Measurements from ENCODE around the gene CERS6.

DNA sequence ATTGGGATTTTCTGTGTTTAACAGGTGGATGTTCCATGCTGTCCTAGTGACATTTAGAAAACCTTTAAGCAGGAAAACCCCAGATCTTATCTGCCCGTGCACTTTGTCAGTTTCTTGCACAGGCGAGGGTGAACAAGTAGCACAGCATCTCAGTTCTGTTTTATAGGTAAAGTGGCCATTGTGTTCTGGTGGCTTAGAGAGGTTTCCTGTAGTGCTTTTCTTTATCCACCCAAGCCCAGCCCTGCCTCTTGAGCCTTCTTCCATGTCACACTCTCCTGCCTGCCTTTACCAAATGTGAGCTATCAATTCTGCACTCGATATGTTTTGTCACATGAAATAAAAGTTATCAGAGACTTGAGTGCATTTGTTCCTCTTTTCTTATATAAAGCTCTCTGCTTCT is 211.1 kb downstream of the CERS6 start:
- TF ChIP-seq, protein P1, sequence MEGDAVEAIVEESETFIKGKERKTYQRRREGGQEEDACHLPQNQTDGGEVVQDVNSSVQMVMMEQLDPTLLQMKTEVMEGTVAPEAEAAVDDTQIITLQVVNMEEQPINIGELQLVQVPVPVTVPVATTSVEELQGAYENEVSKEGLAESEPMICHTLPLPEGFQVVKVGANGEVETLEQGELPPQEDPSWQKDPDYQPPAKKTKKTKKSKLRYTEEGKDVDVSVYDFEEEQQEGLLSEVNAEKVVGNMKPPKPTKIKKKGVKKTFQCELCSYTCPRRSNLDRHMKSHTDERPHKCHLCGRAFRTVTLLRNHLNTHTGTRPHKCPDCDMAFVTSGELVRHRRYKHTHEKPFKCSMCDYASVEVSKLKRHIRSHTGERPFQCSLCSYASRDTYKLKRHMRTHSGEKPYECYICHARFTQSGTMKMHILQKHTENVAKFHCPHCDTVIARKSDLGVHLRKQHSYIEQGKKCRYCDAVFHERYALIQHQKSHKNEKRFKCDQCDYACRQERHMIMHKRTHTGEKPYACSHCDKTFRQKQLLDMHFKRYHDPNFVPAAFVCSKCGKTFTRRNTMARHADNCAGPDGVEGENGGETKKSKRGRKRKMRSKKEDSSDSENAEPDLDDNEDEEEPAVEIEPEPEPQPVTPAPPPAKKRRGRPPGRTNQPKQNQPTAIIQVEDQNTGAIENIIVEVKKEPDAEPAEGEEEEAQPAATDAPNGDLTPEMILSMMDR (conservative IDR thresholded peaks at IDR 0.05; ENCODE audit: low read depth in 2 of 2) = no peak
- no peak for TF ChIP-seq POLR2AphosphoS5 (IDR thresholded peaks at IDR 0.05; ENCODE audit: low read depth)
- TF ChIP-seq EZH2phosphoT487 (IDR thresholded peaks at IDR 0.05; ENCODE audit: unreplicated experiment) = no peak
- TF ChIP-seq CREB1 (CRISPR knock-in tag; IDR thresholded peaks at IDR 0.05; ENCODE audit: low read depth) = no peak
- no peak for TF ChIP-seq JUNB (IDR thresholded peaks at IDR 0.05; ENCODE audit: unreplicated experiment)
- no peak for TF ChIP-seq EZH2 (IDR thresholded peaks at IDR 0.05; ENCODE audit: low read depth, unreplicated experiment)
- TF ChIP-seq, protein P2, sequence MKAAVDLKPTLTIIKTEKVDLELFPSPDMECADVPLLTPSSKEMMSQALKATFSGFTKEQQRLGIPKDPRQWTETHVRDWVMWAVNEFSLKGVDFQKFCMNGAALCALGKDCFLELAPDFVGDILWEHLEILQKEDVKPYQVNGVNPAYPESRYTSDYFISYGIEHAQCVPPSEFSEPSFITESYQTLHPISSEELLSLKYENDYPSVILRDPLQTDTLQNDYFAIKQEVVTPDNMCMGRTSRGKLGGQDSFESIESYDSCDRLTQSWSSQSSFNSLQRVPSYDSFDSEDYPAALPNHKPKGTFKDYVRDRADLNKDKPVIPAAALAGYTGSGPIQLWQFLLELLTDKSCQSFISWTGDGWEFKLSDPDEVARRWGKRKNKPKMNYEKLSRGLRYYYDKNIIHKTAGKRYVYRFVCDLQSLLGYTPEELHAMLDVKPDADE (IDR thresholded peaks at IDR 0.05) = no peak
- TF ChIP-seq, protein P3, sequence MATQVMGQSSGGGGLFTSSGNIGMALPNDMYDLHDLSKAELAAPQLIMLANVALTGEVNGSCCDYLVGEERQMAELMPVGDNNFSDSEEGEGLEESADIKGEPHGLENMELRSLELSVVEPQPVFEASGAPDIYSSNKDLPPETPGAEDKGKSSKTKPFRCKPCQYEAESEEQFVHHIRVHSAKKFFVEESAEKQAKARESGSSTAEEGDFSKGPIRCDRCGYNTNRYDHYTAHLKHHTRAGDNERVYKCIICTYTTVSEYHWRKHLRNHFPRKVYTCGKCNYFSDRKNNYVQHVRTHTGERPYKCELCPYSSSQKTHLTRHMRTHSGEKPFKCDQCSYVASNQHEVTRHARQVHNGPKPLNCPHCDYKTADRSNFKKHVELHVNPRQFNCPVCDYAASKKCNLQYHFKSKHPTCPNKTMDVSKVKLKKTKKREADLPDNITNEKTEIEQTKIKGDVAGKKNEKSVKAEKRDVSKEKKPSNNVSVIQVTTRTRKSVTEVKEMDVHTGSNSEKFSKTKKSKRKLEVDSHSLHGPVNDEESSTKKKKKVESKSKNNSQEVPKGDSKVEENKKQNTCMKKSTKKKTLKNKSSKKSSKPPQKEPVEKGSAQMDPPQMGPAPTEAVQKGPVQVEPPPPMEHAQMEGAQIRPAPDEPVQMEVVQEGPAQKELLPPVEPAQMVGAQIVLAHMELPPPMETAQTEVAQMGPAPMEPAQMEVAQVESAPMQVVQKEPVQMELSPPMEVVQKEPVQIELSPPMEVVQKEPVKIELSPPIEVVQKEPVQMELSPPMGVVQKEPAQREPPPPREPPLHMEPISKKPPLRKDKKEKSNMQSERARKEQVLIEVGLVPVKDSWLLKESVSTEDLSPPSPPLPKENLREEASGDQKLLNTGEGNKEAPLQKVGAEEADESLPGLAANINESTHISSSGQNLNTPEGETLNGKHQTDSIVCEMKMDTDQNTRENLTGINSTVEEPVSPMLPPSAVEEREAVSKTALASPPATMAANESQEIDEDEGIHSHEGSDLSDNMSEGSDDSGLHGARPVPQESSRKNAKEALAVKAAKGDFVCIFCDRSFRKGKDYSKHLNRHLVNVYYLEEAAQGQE (IDR thresholded peaks at IDR 0.05; ENCODE audit: unreplicated experiment) = no peak
- no peak for TF ChIP-seq ZNF331 (CRISPR knock-in tag; IDR thresholded peaks at IDR 0.05; ENCODE audit: low read depth)
- no peak for TF ChIP-seq ZNF114 (CRISPR knock-in tag; IDR thresholded peaks at IDR 0.05)
- TF ChIP-seq, protein P4, sequence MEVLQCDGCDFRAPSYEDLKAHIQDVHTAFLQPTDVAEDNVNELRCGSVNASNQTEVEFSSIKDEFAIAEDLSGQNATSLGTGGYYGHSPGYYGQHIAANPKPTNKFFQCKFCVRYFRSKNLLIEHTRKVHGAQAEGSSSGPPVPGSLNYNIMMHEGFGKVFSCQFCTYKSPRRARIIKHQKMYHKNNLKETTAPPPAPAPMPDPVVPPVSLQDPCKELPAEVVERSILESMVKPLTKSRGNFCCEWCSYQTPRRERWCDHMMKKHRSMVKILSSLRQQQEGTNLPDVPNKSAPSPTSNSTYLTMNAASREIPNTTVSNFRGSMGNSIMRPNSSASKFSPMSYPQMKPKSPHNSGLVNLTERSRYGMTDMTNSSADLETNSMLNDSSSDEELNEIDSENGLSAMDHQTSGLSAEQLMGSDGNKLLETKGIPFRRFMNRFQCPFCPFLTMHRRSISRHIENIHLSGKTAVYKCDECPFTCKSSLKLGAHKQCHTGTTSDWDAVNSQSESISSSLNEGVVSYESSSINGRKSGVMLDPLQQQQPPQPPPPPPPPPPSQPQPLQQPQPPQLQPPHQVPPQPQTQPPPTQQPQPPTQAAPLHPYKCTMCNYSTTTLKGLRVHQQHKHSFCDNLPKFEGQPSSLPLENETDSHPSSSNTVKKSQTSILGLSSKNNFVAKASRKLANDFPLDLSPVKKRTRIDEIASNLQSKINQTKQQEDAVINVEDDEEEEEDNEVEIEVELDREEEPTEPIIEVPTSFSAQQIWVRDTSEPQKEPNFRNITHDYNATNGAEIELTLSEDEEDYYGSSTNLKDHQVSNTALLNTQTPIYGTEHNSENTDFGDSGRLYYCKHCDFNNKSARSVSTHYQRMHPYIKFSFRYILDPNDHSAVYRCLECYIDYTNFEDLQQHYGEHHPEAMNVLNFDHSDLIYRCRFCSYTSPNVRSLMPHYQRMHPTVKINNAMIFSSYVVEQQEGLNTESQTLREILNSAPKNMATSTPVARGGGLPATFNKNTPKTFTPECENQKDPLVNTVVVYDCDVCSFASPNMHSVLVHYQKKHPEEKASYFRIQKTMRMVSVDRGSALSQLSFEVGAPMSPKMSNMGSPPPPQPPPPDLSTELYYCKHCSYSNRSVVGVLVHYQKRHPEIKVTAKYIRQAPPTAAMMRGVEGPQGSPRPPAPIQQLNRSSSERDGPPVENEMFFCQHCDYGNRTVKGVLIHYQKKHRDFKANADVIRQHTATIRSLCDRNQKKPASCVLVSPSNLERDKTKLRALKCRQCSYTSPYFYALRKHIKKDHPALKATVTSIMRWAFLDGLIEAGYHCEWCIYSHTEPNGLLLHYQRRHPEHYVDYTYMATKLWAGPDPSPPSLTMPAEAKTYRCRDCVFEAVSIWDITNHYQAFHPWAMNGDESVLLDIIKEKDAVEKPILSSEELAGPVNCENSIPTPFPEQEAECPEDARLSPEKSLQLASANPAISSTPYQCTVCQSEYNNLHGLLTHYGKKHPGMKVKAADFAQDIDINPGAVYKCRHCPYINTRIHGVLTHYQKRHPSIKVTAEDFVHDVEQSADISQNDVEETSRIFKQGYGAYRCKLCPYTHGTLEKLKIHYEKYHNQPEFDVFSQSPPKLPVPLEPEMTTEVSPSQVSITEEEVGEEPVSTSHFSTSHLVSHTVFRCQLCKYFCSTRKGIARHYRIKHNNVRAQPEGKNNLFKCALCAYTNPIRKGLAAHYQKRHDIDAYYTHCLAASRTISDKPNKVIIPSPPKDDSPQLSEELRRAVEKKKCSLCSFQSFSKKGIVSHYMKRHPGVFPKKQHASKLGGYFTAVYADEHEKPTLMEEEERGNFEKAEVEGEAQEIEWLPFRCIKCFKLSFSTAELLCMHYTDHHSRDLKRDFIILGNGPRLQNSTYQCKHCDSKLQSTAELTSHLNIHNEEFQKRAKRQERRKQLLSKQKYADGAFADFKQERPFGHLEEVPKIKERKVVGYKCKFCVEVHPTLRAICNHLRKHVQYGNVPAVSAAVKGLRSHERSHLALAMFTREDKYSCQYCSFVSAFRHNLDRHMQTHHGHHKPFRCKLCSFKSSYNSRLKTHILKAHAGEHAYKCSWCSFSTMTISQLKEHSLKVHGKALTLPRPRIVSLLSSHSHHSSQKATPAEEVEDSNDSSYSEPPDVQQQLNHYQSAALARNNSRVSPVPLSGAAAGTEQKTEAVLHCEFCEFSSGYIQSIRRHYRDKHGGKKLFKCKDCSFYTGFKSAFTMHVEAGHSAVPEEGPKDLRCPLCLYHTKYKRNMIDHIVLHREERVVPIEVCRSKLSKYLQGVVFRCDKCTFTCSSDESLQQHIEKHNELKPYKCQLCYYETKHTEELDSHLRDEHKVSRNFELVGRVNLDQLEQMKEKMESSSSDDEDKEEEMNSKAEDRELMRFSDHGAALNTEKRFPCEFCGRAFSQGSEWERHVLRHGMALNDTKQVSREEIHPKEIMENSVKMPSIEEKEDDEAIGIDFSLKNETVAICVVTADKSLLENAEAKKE (CRISPR knock-in tag; IDR thresholded peaks at IDR 0.05) = no peak
